Daoy (cell line): ENCODE measurements around the gene ZNF319. TPM values are rescaled to one million over a fixed set of nuclear protein-coding genes. Genes with fewer than 3 reads are reported as not detected.

ENCODE experiments used
- DNase-seq: peaks from one replicate; pipeline ENCODE4 v3.0.0-alpha.2; 2015; ENCODE audit warnings: low read depth
- total RNA-seq: library from RNA; depleted of rRNA; stranded (reverse); fragments of >200 nt; shearing (Covaris generic); gene quantifications from 2 replicates; pipeline ENCODE4 v1.2.3, GENCODE V29; 2014; rRNA removed

ZNF319 gene
- 1.1 and 1.7 TPM in 2 replicates for total RNA-seq

DNA sequence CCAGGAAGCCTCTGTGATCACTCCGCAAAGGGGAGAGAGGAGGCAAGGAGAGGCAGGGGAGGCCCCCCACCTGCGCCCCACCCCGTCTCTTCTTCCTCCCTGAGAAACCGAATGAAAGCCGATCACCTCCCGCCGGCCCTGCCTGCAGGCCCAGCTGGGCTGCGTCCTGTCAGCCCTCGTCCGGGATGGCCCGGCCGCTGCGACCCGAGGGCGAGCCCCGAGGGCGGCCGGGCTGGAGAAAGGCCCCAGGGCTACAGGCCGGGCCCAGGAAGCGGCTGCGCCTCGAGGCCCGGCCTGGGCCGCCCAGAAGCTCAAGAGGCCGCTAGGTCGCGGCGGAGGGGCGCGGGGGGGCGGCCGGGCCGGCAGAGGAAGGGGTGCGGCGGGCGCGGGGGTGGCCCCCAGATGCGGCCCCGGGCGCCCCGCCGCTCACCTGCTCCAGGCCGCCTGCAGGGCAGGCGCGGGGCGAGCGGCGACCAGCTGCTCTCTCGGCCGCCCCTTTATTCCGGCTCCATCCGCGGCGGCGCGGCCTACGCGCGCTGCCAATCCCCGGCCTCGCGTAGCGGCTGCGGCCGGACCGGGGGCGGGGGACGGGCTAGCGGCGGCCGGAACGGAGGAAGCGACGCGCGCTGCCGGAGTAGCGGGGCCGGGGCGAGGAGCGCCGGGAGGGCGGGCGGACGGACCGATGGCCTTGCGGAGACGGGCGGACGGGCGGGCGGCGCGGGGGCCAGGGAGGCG, at the start of gene ZNF319:
TSS of gene ZNF319 (minus strand) at position 702 of the 735 bp plus-strand sequence. CDS start 2,407 bp downstream, outside the sequence.
- DNase-seq, result no peak

- DNase-seq, result no peak
These were observed 49.0 kb upstream of the ZNF319 start for GRCh38 chr16:58049232-58050185.

- no peak for DNase-seq
These were observed 48.2 kb upstream of the ZNF319 start for GRCh38 chr16:58048494-58049231.

DNA sequence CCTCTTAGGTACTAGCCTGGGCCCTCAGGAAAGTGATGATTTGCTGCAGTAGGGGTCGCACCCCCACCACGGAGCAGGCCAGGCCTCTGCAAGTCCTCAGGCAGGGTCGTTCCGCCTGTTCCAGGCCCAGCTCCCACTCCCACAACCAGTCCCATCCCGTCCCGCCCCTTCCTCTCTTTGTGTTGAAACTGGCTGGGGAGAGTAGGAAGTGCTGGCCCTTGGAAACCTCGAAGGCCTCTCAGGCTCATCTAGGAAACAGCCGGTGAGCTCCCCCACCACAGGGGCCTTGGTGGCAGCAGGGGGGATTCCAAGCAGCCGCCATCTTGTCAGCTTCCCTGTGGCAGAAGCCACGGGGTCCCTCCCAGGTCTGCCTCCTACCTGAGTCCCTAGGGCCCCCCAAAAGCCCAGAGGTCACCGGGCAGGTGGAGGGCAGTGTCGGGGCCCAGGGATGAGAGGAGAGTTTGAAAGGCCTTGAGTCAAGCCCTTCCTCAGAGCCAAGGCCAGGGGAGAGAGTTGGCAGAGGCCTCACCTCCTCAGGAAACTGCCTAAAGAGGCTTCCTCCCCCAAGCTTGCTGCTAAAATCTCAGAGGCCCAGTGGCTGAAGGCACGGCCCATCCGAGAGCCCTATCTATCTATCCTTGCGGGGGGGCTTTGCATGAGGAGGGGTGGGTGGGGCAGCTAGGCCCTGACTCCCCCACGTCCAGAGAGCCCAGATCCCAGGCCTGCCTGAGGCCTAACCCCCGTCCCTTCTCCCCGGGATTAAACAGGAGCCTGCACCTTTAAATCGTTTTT, 47.3 kb upstream of the ZNF319 start:
- DNase-seq, result no peak

DNA sequence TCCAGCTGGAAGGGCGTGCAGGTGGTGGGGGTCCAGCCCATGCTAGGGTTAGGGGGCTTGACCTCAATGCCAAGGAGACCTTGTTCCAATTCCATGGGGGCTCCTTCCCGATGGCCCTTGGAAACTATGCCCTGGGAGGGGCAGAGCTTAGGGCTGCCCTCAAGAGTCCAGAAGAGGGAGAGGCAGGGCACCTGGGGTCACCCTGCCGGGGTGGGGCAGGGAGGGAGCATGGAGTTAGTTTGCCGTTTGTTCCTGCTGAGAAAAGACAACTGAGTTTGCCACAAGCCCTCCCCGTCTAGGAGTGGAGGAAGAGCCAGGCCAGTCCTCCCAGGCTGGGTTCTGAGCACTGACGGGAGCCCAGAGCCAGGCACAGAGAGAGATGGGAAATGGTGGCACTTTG, 46.5 kb upstream of the ZNF319 start:
- DNase-seq, result no peak

- no peak for DNase-seq
These were observed 45.8 kb upstream of the ZNF319 start for GRCh38 chr16:58046054-58046881.

- DNase-seq, result no peak
These were observed 44.6 kb upstream of the ZNF319 start for GRCh38 chr16:58045096-58045495.

- no peak for DNase-seq
These were observed 44.0 kb upstream of the ZNF319 start for GRCh38 chr16:58044266-58045019.

DNA sequence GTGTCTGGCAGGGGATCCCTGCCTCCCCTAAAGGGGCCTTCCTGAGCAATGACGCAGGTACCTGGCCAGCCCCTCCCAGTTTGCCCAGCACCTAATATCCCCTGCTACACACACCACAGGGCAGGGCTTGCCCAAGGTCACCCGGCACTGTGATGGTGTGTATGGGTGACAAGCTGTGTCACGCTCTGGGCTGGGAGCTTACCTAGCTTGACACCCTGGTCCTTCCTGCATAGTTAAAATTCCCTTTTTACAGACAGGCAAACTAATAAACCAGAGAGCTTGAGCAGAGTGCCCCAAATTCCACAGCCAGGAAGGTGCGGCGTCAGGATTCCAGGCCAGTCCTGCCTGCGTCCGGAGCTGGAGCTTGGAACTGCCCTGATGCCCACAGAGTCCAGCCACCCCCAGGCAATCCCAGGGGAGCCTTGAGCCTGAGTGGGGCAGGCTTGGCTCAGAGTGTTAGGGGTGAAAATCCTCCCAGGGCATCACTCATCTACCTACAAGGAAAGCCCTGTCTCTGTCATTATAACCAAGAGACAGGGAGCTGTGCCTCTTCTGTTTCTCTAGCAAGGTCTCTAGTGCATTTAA, 43.2 kb upstream of the ZNF319 start:
- DNase-seq, result no peak

DNA sequence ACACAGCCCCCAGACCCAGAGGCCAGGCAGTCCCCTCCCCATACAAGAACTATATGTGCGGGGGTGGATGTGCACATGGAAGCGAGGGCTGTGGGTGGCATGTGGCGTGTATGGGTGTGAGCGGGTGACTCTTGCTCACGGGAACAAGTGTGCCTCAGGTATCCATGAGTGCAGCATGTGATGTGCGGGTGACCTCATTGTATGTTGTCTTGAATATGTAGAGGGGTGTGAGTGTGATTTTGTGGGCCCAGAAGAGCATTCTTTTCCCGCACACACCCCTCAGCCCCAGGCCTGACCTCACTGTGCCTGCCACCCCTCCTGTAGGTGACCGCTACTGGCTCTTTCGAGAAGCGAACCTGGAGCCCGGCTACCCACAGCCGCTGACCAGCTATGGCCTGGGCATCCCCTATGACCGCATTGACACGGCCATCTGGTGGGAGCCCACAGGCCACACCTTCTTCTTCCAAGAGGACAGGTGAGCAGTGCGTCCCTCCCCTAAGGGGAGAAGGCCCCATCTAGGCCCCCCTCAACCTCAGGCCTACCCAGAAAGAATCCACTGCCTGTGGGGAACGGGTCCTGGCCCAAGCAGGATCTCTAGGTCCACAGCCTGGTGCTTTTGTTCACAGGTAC, 42.5 kb upstream of the ZNF319 start:
- no peak for DNase-seq

GRCh38 chr16:58042001-58042885, 41.8 kb upstream of the ZNF319 start:
- DNase-seq, result no peak

GRCh38 chr16:58041628-58041955, 41.1 kb upstream of the ZNF319 start:
- DNase-seq, result no peak

- DNase-seq, result no peak
These were observed 40.6 kb upstream of the ZNF319 start for GRCh38 chr16:58040945-58041627.

DNA sequence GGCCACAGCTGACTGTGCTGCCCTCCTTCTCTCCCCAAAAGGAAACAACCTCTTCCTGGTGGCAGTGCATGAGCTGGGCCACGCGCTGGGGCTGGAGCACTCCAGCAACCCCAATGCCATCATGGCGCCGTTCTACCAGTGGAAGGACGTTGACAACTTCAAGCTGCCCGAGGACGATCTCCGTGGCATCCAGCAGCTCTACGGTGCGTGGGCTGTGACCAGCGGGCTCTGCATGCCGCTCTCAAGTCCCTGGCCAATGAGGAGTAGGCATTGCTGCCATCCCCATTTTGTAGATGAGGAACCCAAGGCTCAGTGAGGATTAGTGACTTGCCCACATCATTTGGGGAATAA, 40.0 kb upstream of the ZNF319 start:
- no peak for DNase-seq

- DNase-seq, result no peak
These were observed 39.5 kb upstream of the ZNF319 start for GRCh38 chr16:58039829-58040495.

GRCh38 chr16:58038219-58038641, 37.8 kb upstream of the ZNF319 start:
- DNase-seq, result no peak
